Activated CD4-positive, alpha-beta T cell treated with anti-CD3 and anti-CD28 coated beads, Interleukin-2, amount 10 ng/mL, durations not matched to agents 24 days and 14 days (primary cell): ENCODE data around the gene NDFIP2. TPM values are rescaled to one million over a fixed set of nuclear protein-coding genes. Genes with fewer than 3 reads are reported as not detected.

Experiments
- DNase-seq: peaks from one replicate; pipeline ENCODE4 v3.0.0; 2022
- H3K27ac Mint-ChIP-seq: one replicate; pipeline ENCODE4 v1.8.0; 2022; ENCODE audit warnings: mild to moderate bottlenecking, mixed read lengths
- H3K27me3 Mint-ChIP-seq: one replicate; pipeline ENCODE4 v1.8.0; 2022; ENCODE audit warnings: mixed read lengths
- H3K36me3 Mint-ChIP-seq: one replicate; pipeline ENCODE4 v1.8.0; 2022; ENCODE audit warnings: low read depth, mild to moderate bottlenecking, mixed read lengths
- H3K4me1 Mint-ChIP-seq: one replicate; pipeline ENCODE4 v1.8.0; 2021; ENCODE audit warnings: mixed read lengths
- H3K4me3 Mint-ChIP-seq: one replicate; pipeline ENCODE4 v1.8.0; 2022; ENCODE audit warnings: mild to moderate bottlenecking, moderate library complexity, mixed read lengths
- H3K9me3 Mint-ChIP-seq: one replicate; pipeline ENCODE4 v1.8.0; 2021; ENCODE audit warnings: mixed read lengths
- intact Hi-C: fragments of 100-400 bp; cut with micrococcal nuclease; formaldehyde crosslinking; loops from one replicate; pipeline ENCODE4 v1.15.1; 2023
- total RNA-seq: library from RNA; stranded (reverse); gene quantifications from 2 replicates; pipeline ENCODE4 v1.2.3, GENCODE V29; 2022

The NDFIP2 gene
- total RNA-seq, 1 donor from 2014 or later, result 258 TPM

GRCh38 chr13:79450110-79450509, 30.8 kb upstream of the NDFIP2 start:
- intact Hi-C loops, result loop anchor here (2.0 to 10.0 kb wide), 3 partner anchors 15 to 255 kb away; no protein-coding TSS in a partner anchor
- H3K27ac Mint-ChIP-seq, result peak overlapping the region; percentile 67

DNA sequence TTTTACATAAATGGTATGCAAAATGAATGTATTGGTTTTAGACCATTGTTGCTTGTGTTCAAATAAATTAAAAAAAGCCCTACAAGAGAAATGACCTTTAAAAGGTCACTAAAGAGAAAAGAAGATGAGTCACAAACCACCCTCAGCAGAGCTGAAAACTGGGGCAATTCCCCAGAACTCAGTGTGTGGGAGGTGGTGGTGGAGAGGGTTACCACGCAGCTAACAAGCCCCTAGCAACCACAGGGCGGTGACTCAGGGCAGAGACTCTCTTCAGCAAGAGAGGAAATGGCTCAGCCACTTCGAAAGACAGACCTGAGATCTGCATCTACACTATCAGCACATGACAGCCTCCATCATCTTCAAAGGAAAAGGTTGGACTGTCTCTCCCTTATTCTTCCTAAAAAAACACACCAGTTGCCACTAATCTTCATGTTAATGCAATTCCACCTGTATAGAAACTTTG, 29.4 kb upstream of the NDFIP2 start:
- DNase-seq, result peak; percentile 96
- no peaks in the 10 kb centered on the region for H3K27me3 Mint-ChIP-seq
- peaks cover 20% of the 10 kb centered on the region for H3K9me3 Mint-ChIP-seq
- peak overlapping the region; percentile 86 for H3K4me3 Mint-ChIP-seq
- intact Hi-C loops, result loop anchor here (1.0 to 10.0 kb wide), 6 partner anchors 17 to 257 kb away; partner anchors contain the start of genes NDFIP2 and RBM26
- peak overlapping the region; percentile 99 for H3K27ac Mint-ChIP-seq
- H3K4me1 Mint-ChIP-seq, result peaks cover 66% of the 10 kb centered on the region
- peaks cover 24% of the 10 kb centered on the region for H3K36me3 Mint-ChIP-seq

More at GRCh38 chr13:79450110-79450509, 30.8 kb upstream of the NDFIP2 start:
- no peaks in the 10 kb centered on the region for H3K27me3 Mint-ChIP-seq
- H3K4me1 Mint-ChIP-seq, result peaks cover 76% of the 10 kb centered on the region
- peaks cover 14% of the 10 kb centered on the region for H3K9me3 Mint-ChIP-seq
- H3K36me3 Mint-ChIP-seq, result peaks cover 17% of the 10 kb centered on the region
- H3K4me3 Mint-ChIP-seq, result peak overlapping the region; percentile 13
- DNase-seq, result no peak

DNA sequence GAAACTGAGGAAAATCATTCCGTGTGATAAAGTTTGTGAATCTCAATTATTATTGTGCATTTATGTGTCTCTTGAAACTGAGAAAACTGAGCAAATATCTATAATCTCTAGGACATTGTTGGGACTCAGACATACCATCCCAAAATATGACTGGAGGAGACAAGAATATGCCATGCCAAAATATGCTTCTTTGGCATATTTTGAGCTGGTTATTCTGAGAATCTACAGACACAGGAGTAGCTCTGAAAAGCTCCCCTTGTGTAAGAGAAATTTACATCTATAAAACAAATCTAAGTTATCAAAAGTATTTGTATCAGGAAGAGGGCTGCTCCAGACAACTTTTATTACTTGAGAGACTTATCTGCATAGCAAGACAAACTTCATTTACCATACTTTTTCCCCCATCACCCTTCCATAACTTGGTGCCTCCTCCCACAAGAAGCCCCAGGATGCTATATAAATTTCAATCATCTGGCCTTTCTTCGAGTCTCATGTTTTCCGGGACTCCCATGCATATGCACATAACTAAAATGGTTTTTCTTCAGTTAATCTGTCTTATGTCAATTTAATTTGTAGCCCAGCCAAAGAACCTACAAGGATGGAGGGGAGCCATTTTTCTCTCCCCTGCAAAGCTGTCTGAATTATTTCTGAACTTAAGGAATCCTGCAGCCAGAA, 28.6 kb upstream of the NDFIP2 start:
- peaks cover 67% of the 10 kb centered on the region for H3K4me1 Mint-ChIP-seq
- peaks cover 25% of the 10 kb centered on the region for H3K9me3 Mint-ChIP-seq
- H3K4me3 Mint-ChIP-seq, result peak overlapping the region; percentile 86
- no peaks in the 10 kb centered on the region for H3K27me3 Mint-ChIP-seq
- H3K36me3 Mint-ChIP-seq, result peaks cover 30% of the 10 kb centered on the region
- peak overlapping the region; percentile 99 for H3K27ac Mint-ChIP-seq
- intact Hi-C loops, result loop anchor here (10.0 kb wide), 1 partner anchor 258 kb away; no protein-coding TSS in a partner anchor
- no peak for DNase-seq

DNA sequence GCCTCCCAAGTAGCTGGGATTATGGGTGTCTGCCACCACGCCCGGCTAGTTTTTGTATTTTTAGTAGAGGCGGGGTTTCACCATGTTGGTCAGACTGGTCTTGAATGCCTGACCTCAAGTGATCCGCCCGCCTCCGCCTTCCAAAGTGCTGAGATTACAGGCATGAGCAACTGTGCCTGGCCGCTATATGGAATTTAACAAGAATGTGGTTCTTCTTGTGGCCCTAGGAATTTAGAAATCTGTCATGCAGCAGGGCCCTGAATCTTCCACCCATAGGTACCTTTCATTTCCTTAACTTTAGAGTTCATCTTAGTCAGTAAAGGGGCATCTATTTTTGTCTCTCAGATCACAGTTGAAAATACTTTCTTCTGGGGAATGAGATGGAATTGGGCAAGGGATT, 25.6 kb upstream of the NDFIP2 start:
- no peak overlapping the region for H3K4me3 Mint-ChIP-seq
- no peak for DNase-seq
- intact Hi-C loops, result loop anchor here (10.0 kb wide), 1 partner anchor 261 kb away; no protein-coding TSS in a partner anchor
- H3K36me3 Mint-ChIP-seq, result peaks cover 27% of the 10 kb centered on the region
- peaks cover 15% of the 10 kb centered on the region for H3K9me3 Mint-ChIP-seq
- H3K27me3 Mint-ChIP-seq, result no peaks in the 10 kb centered on the region
- peaks cover 61% of the 10 kb centered on the region for H3K4me1 Mint-ChIP-seq
- H3K27ac Mint-ChIP-seq, result peak overlapping the region; percentile 51

GRCh38 chr13:79456051-79456450, 24.9 kb upstream of the NDFIP2 start:
- H3K36me3 Mint-ChIP-seq, result peaks cover 27% of the 10 kb centered on the region
- H3K4me1 Mint-ChIP-seq, result peaks cover 58% of the 10 kb centered on the region
- H3K27me3 Mint-ChIP-seq, result no peaks in the 10 kb centered on the region
- H3K4me3 Mint-ChIP-seq, result no peak overlapping the region
- intact Hi-C loops, result loop anchor here (10.0 kb wide), 1 partner anchor 261 kb away; no protein-coding TSS in a partner anchor
- H3K27ac Mint-ChIP-seq, result peak overlapping the region; percentile 51
- no peak for DNase-seq
- H3K9me3 Mint-ChIP-seq, result peaks cover 15% of the 10 kb centered on the region

- Mint-ChIP-seq H3K4me1 (peaks cover 51% of the 10 kb centered on the region), H3K27ac (peak overlapping the region; percentile 50), H3K27me3 (no peaks in the 10 kb centered on the region), H3K9me3 (peaks cover 19% of the 10 kb centered on the region), H3K4me3 (no peak overlapping the region), H3K36me3 (peaks cover 29% of the 10 kb centered on the region)
- intact Hi-C loops, result loop anchor here (10.0 kb wide), 1 partner anchor 262 kb away; no protein-coding TSS in a partner anchor
- DNase-seq, result no peak
Measured at GRCh38 chr13:79456656-79457365, 24.1 kb upstream of the NDFIP2 start.

- intact Hi-C loops, result loop anchor here (10.0 kb wide), 1 partner anchor 263 kb away; no protein-coding TSS in a partner anchor
- Mint-ChIP-seq H3K4me1 (peaks cover 46% of the 10 kb centered on the region), H3K9me3 (peaks cover 19% of the 10 kb centered on the region), H3K4me3 (no peak overlapping the region), H3K27me3 (no peaks in the 10 kb centered on the region), H3K36me3 (peaks cover 29% of the 10 kb centered on the region), H3K27ac (peak overlapping the region; percentile 50)
- DNase-seq, result no peak
Measured at GRCh38 chr13:79457390-79457789, 23.6 kb upstream of the NDFIP2 start.

DNA sequence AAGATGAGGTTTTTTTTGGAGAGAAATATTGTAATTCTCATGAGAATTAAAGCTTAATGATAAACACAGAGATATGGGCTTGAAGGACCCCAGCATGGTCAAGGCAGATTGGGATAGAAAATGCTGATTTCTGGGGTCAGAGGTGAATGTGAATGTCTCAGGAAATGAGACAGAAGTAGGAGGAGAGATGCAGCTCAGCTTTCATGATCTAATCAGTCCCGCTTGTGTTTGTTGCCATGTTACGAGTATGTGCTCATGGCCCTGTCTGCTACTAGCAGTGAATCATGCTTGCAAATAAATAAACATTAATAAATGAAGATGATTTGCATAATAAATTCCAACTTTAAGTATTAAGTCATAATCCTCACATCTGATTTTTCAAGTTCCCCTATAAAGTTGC, 23.0 kb upstream of the NDFIP2 start:
- Mint-ChIP-seq H3K9me3 (peaks cover 19% of the 10 kb centered on the region), H3K36me3 (peaks cover 29% of the 10 kb centered on the region), H3K4me3 (no peak overlapping the region), H3K27ac (peak overlapping the region; percentile 66), H3K4me1 (peaks cover 41% of the 10 kb centered on the region), H3K27me3 (no peaks in the 10 kb centered on the region)
- intact Hi-C loops, result loop anchor here (10.0 kb wide), 1 partner anchor 263 kb away; no protein-coding TSS in a partner anchor
- peak; percentile 72 for DNase-seq

DNA sequence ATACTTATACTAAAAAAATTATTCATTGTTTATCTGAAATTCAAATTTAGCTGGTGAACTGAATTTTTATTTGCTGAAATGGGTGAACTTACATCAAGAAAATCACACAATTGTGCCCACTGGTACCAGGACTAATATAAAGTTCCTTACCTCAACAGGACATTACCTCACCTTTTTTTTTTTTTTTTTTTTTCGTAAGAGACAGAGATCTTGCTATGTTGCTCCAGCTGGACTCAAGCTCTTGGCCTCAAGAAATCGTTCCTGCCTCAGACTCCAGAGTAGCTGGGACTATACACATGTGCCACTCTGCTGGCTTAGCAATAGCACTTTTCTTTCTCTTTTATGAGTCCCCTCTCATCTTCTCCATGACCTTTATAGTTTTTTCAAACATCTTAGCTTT, 22.5 kb upstream of the NDFIP2 start:
- Mint-ChIP-seq H3K27me3 (no peaks in the 10 kb centered on the region), H3K27ac (peak overlapping the region; percentile 69), H3K4me1 (peaks cover 38% of the 10 kb centered on the region), H3K9me3 (peaks cover 19% of the 10 kb centered on the region), H3K36me3 (peaks cover 27% of the 10 kb centered on the region), H3K4me3 (no peak overlapping the region)
- DNase-seq, result no peak
- intact Hi-C loops, result loop anchor here (10.0 kb wide), 1 partner anchor 264 kb away; no protein-coding TSS in a partner anchor

DNA sequence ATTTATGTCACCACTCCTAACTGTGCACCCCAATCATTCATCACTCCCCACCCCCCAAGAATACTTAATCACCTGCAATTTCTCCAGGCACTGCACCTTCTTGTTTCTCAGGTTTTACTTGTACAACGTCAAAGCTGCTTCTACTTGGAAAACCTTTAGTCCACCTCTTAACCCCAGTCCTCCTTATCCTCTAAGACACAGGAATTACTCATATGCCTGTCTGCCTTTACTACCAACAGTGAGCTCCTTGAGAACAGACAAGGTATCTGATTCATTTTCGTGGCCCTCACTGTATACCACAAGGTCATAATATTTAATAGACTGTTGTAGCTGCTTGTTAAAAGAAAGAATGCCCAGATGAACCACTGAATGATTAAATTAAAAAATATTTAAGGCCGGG, 21.0 kb upstream of the NDFIP2 start:
- Mint-ChIP-seq H3K4me1 (peaks cover 31% of the 10 kb centered on the region), H3K27ac (no peak overlapping the region), H3K36me3 (peaks cover 20% of the 10 kb centered on the region), H3K27me3 (no peaks in the 10 kb centered on the region), H3K4me3 (no peak overlapping the region), H3K9me3 (peaks cover 15% of the 10 kb centered on the region)
- intact Hi-C loops, result loop anchor here (10.0 kb wide), 1 partner anchor 265 kb away; no protein-coding TSS in a partner anchor
- DNase-seq, result no peak

GRCh38 chr13:79462895-79463294, 18.1 kb upstream of the NDFIP2 start:
- Mint-ChIP-seq H3K27me3 (no peaks in the 10 kb centered on the region), H3K27ac (no peak overlapping the region), H3K4me1 (peaks cover 19% of the 10 kb centered on the region), H3K4me3 (no peak overlapping the region), H3K9me3 (peaks cover 8% of the 10 kb centered on the region), H3K36me3 (peaks cover 7% of the 10 kb centered on the region)
- no peak for DNase-seq
- intact Hi-C loops, result no loop called here

- Mint-ChIP-seq H3K4me1 (peaks cover 20% of the 10 kb centered on the region), H3K27me3 (no peaks in the 10 kb centered on the region), H3K4me3 (no peak overlapping the region), H3K27ac (no peak overlapping the region), H3K36me3 (peaks cover 7% of the 10 kb centered on the region), H3K9me3 (peaks cover 8% of the 10 kb centered on the region)
- intact Hi-C loops, result no loop called here
- no peak for DNase-seq
Measured at GRCh38 chr13:79463604-79464003, 17.4 kb upstream of the NDFIP2 start.

DNA sequence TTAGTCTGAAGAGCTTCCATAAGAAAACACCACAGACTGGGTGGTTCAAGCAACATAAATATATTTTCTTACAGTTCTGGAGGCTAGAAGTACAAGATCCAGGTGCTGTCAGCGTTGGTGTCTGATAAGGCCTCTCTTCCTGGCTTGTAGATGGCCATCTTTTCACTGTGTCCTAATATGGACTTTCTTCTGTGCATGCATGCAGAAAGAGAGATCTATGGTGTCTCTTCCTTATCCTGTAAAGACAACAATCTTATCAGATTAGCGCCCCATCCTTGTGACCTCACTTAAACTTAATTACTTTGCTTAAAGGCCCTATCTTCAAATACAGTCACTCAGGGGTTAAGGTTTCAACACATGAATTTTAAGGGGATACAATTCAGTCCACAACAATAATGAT, 14.1 kb upstream of the NDFIP2 start:
- no peak for DNase-seq
- no peak overlapping the region for H3K27ac Mint-ChIP-seq
- intact Hi-C loops, result no loop called here

More for the DNA sequence above, 14.1 kb upstream of the NDFIP2 start:
- no peaks in the 10 kb centered on the region for H3K27me3 Mint-ChIP-seq
- H3K4me1 Mint-ChIP-seq, result peaks cover 21% of the 10 kb centered on the region
- H3K4me3 Mint-ChIP-seq, result no peak overlapping the region
- H3K9me3 Mint-ChIP-seq, result peaks cover 14% of the 10 kb centered on the region
- H3K36me3 Mint-ChIP-seq, result peaks cover 2% of the 10 kb centered on the region
